ENCODE results near the gene GNAS. TPM values are rescaled to one million over a fixed set of nuclear protein-coding genes. Genes with fewer than 3 reads are reported as not detected.

GNAS gene
- total and polyA plus RNA-seq, 7 donors, result 700 to 1,905 (median 1,386) TPM

- TF ChIP-seq CTCF (IDR thresholded peaks at IDR 0.05), result no peak
- peaks cover 0 to 27% (median 5%) of the 10 kb centered on the region in 3 donors for H3K27me3 ChIP-seq (ENCODE audit: insufficient read depth in 3 of 3, low read length in 2 of 3)
- H3K27ac ChIP-seq, result no peak overlapping the region
- ATAC-seq, result no peak
- H3K4me3 ChIP-seq, result no peak overlapping the region
- WGBS, 3 donors, result 83 to 91% (median 91%) methylated on average over 1 of the region's 1 CpG
- H3K36me3 ChIP-seq (ENCODE audit: insufficient read depth in 1 of 2, low read depth in 1 of 2), result no peaks in the 10 kb centered on the region
- no peaks in the 10 kb centered on the region for H3K4me1 ChIP-seq
- intact Hi-C loops (cut with DNase I), result loop anchor here (5.0 to 10.0 kb wide), 3 partner anchors 145 to 190 kb away; partner anchors contain the start of genes NPEPL1 (in 1 of the 2) and STX16 (in 1 of the 2)
- no peak for DNase-seq
- no peaks in the 10 kb centered on the region for H3K9me3 ChIP-seq
Observed at GRCh38 chr20:58837717-58838116, 14.8 kb upstream of the GNAS start.

GRCh38 chr20:58838174-58838573, 14.3 kb upstream of the GNAS start:
- ATAC-seq, result no peak
- TF ChIP-seq CTCF (IDR thresholded peaks at IDR 0.05), result no peak
- intact Hi-C loops (cut with DNase I), result loop anchor here (5.0 to 10.0 kb wide), 3 partner anchors 146 to 191 kb away; partner anchors contain the start of genes NPEPL1 (in 1 of the 2) and STX16 (in 1 of the 2)
- no peaks in the 10 kb centered on the region for H3K9me3 ChIP-seq
- no peak overlapping the region for H3K27ac ChIP-seq
- no peak for DNase-seq
- no peaks in the 10 kb centered on the region for H3K36me3 ChIP-seq (ENCODE audit: insufficient read depth in 1 of 2, low read depth in 1 of 2)
- WGBS, 3 donors, result 69 to 73% (median 69%) methylated on average over 4 of the region's 4 CpGs
- H3K4me1 ChIP-seq, result no peaks in the 10 kb centered on the region
- peaks cover 0 to 28% (median 5%) of the 10 kb centered on the region in 3 donors for H3K27me3 ChIP-seq (ENCODE audit: insufficient read depth in 3 of 3, low read length in 2 of 3)
- H3K4me3 ChIP-seq, result no peak overlapping the region

- no peaks in the 10 kb centered on the region for H3K36me3 ChIP-seq (ENCODE audit: insufficient read depth in 1 of 2, low read depth in 1 of 2)
- peak; percentile 42 for TF ChIP-seq CTCF (IDR thresholded peaks at IDR 0.05)
- peak in 1 of 2 donors; percentile 68 for DNase-seq
- no peaks in the 10 kb centered on the region for H3K9me3 ChIP-seq
- H3K4me1 ChIP-seq, result no peaks in the 10 kb centered on the region
- H3K4me3 ChIP-seq, result peak overlapping the region; percentile 52
- peak; percentile 64 to 92 (median 76) for ATAC-seq
- H3K27me3 ChIP-seq (ENCODE audit: insufficient read depth in 3 of 3, low read length in 2 of 3), result peaks cover 0 to 34% (median 5%) of the 10 kb centered on the region in 3 donors
- WGBS, 3 donors, result 43 to 56% (median 54%) methylated on average over 27 of the region's 27 CpGs
- H3K27ac ChIP-seq, result no peak overlapping the region
- intact Hi-C loops (cut with DNase I), result loop anchor here (5.0 to 10.0 kb wide), 3 partner anchors 147 to 192 kb away; partner anchors contain the start of genes NPEPL1 (in 1 of the 2) and STX16 (in 1 of the 2)
Observed at GRCh38 chr20:58839474-58839874, 13.0 kb upstream of the GNAS start.

GRCh38 chr20:58839991-58840747, 12.3 kb upstream of the GNAS start:
- ATAC-seq (peak in 3 of 4 donors; percentile 28 to 41 (median 41)), DNase-seq (no peak)
- Histone ChIP-seq H3K4me1 (no peaks in the 10 kb centered on the region), H3K36me3 (ENCODE audit: insufficient read depth in 1 of 2, low read depth in 1 of 2) (no peaks in the 10 kb centered on the region), H3K9me3 (no peaks in the 10 kb centered on the region), H3K27ac (no peak overlapping the region), H3K4me3 (peak overlapping the region; percentile 52), H3K27me3 (ENCODE audit: insufficient read depth in 3 of 3, low read length in 2 of 3) (peaks cover 0 to 34% (median 5%) of the 10 kb centered on the region in 3 donors)
- no peak for TF ChIP-seq CTCF (IDR thresholded peaks at IDR 0.05)
- intact Hi-C loops (cut with DNase I), result loop anchor here (5.0 to 10.0 kb wide), 4 partner anchors 148 to 605 kb away; partner anchors contain the start of genes NPEPL1 (in 1 of the 2) and STX16 (in 1 of the 2)
- WGBS, 3 donors, result 46 to 50% (median 48%) methylated on average over 65 to 67 of the region's 67 CpGs

Data from psoas muscle (tissue), 8 donors.